T-helper 1 cell treated with Interleukin-12 subunit alpha and Interleukin-12 subunit beta and Interleukin-4 antibody, amounts not matched to agents 30 μg/mL and 1 μg/mL, for 36 hours (primary cell): ENCODE measurements around the gene RRBP1.

Experiments
- H3K27ac Mint-ChIP-seq: one replicate; pipeline ENCODE4 v1.8.0; 2021; ENCODE audit warnings: mild to moderate bottlenecking, mixed read lengths
- H3K27me3 Mint-ChIP-seq: one replicate; pipeline ENCODE4 v1.8.0; 2021; ENCODE audit warnings: low read depth, mixed read lengths
- H3K36me3 Mint-ChIP-seq: one replicate; pipeline ENCODE4 v1.8.0; 2021; ENCODE audit warnings: low read depth, mixed read lengths
- H3K4me1 Mint-ChIP-seq: one replicate; pipeline ENCODE4 v1.8.0; 2021; ENCODE audit warnings: low read depth, mixed read lengths
- H3K4me3 Mint-ChIP-seq: one replicate; pipeline ENCODE4 v1.8.0; 2021; ENCODE audit warnings: mild to moderate bottlenecking, moderate library complexity, mixed read lengths
- H3K9me3 Mint-ChIP-seq: one replicate; pipeline ENCODE4 v1.8.0; 2021; ENCODE audit warnings: mixed read lengths

RRBP1 gene

DNA sequence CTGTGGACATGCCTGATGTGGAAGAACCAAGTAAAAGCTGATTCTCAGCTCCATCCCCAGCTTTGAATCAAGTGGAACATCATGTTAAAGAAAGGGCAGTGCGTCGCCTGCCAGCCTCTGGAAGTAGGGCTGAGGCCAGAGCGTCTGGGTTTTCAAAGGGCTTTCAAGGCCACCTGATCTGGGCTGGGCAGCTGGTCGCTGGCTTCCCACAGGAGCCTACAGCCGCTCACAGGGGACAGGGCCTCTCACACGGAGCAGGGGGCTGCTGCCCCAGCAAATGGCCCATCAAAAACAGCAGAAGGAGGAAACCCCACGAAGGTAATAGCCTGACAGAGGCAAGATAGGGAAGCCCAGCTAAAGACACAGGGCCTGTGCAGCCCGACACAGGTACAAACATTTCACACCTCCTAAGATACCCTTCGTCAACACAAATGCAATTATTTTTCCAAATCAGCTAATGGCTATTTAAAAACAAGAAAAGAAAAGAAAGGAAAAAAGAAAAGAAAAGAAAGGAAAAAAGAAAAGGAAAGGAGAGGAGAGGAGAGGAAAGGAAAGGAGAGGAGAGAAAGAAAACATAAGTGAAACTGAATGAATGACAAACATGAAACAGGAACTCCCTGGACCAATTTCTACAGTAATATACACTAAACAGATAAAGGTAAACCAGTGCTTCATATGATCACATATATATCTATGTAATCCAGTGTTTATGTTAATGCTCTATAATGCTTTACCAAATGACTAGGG, 24.8 kb downstream of the RRBP1 start:
- no peak overlapping the region for H3K4me3 Mint-ChIP-seq
- H3K9me3 Mint-ChIP-seq = no peaks in the 10 kb centered on the region
- no peaks in the 10 kb centered on the region for H3K27me3 Mint-ChIP-seq
- H3K27ac Mint-ChIP-seq = no peak overlapping the region
- peaks cover 41% of the 10 kb centered on the region for H3K36me3 Mint-ChIP-seq
- peaks cover 23% of the 10 kb centered on the region for H3K4me1 Mint-ChIP-seq

GRCh38 chr20:17655865-17656479, 26.1 kb downstream of the RRBP1 start:
- Mint-ChIP-seq H3K4me1 (peaks cover 16% of the 10 kb centered on the region), H3K27ac (no peak overlapping the region), H3K4me3 (no peak overlapping the region), H3K9me3 (no peaks in the 10 kb centered on the region), H3K36me3 (peaks cover 40% of the 10 kb centered on the region), H3K27me3 (no peaks in the 10 kb centered on the region)

DNA sequence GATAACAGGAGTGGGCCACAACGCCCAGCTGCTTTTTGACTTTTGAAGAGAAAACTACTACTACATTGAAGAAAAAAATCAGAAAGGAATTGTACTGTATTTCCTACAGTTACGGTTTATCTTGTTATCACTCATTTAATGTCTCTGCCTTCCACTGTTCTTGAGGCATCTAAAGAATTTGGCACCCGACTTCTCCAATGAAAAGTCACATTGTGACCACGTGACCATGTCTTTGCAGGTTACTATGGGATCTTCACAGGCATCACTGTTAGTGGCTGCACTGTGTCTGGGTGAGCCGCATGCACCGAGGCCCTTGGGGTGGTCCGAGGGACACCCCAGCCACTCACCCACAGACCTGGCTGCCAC, 26.8 kb downstream of the RRBP1 start:
- Mint-ChIP-seq H3K9me3 (no peaks in the 10 kb centered on the region), H3K36me3 (peaks cover 34% of the 10 kb centered on the region), H3K27me3 (no peaks in the 10 kb centered on the region), H3K4me3 (no peak overlapping the region), H3K4me1 (peaks cover 11% of the 10 kb centered on the region), H3K27ac (no peak overlapping the region)

DNA sequence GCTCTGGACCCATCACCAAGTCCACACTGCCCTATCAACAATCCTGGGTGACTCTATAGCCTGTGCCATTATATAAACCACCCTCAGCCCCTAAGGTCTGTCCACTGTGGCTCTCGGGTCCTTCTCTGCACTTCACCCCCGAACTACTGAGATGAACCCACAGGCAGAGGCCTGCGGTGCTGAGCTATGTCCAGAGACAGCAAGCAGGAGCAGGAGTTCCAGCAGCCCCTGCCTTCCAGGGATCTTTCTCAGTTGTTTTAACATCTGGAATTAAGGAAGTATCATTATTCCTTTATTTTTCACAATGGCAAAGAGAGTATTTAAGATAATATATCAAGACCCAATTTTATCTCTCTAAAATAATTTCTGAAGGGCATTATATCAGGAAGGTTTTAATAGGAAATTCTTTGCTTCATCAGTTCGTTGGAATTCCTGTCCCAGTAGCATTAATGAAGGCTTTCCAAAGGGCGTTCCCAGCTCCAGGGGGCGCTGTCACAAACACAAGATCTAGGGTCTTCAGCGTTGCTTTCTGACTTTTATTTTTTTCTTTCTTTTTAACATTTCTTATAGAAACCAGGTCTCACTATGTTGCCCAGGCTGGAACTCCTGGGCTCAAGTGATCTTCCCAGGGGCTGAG, 27.3 kb downstream of the RRBP1 start:
- H3K36me3 Mint-ChIP-seq = peaks cover 29% of the 10 kb centered on the region
- H3K27me3 Mint-ChIP-seq = no peaks in the 10 kb centered on the region
- no peaks in the 10 kb centered on the region for H3K9me3 Mint-ChIP-seq
- H3K4me3 Mint-ChIP-seq = no peak overlapping the region
- H3K27ac Mint-ChIP-seq = no peak overlapping the region
- peaks cover 13% of the 10 kb centered on the region for H3K4me1 Mint-ChIP-seq

- Mint-ChIP-seq H3K4me3 (no peak overlapping the region), H3K27me3 (no peaks in the 10 kb centered on the region)
Observed at GRCh38 chr20:17653835-17654648, 28.0 kb downstream of the RRBP1 start.

DNA sequence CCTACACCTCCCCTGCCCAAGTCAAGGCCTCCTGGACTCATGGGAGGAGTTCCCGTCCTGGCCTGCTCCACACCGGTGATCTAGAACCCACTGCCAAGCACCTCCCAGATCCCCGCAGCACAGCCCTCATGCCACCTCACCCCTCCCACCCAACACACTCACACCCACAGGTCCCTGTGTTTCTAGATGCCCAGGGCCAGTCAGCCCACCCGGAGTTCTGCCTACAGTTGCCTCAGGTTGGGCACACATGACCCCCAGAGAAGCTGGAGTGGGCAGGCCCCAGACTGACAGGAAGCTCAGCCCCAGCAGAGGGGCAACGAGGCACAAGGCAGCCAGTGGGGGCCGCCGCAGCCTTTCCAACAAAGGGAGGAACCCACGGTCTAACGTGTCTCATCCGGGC, 29.6 kb downstream of the RRBP1 start:
- Mint-ChIP-seq H3K4me3 (no peak overlapping the region), H3K36me3 (peaks cover 11% of the 10 kb centered on the region), H3K9me3 (no peaks in the 10 kb centered on the region), H3K4me1 (peaks cover 12% of the 10 kb centered on the region), H3K27me3 (no peaks in the 10 kb centered on the region), H3K27ac (no peak overlapping the region)

More at GRCh38 chr20:17653835-17654648, 28.0 kb downstream of the RRBP1 start:
- Mint-ChIP-seq H3K36me3 (peaks cover 24% of the 10 kb centered on the region), H3K4me1 (peaks cover 15% of the 10 kb centered on the region), H3K9me3 (no peaks in the 10 kb centered on the region), H3K27ac (peak overlapping the region; percentile 26)

DNA sequence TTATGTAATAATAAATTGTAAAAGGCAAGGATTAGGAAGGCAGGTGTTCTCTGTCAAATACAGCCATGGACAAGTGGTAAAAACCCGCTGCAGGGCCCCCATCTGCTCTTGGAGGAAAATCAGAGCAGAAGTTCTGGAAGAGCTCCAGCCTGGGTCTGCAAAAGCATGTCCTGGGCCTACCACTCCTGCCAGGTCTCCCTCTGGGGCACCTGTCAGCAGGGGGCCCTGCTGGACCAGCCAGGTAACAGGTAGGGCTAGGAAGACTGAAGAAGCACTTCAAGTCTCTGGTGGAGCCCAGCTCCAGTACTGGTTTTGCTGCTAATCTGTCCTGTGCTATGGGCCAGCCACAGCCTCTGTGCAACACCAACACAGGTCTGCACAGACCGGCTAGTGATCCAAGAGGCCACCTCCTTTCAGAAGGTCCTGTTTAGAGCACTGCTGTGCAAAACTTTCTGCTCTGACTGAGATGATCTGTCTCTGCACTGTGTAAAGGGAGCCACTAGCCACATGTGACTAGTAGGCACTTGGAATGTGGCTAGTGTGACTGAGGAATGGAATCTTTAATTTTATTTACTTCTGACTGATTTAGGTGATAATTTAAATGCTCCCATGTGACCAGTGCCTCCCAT, 30.2 kb downstream of the RRBP1 start:
- Mint-ChIP-seq H3K4me1 (peaks cover 12% of the 10 kb centered on the region), H3K36me3 (peaks cover 7% of the 10 kb centered on the region), H3K27me3 (no peaks in the 10 kb centered on the region), H3K4me3 (no peak overlapping the region), H3K9me3 (no peaks in the 10 kb centered on the region), H3K27ac (no peak overlapping the region)

DNA sequence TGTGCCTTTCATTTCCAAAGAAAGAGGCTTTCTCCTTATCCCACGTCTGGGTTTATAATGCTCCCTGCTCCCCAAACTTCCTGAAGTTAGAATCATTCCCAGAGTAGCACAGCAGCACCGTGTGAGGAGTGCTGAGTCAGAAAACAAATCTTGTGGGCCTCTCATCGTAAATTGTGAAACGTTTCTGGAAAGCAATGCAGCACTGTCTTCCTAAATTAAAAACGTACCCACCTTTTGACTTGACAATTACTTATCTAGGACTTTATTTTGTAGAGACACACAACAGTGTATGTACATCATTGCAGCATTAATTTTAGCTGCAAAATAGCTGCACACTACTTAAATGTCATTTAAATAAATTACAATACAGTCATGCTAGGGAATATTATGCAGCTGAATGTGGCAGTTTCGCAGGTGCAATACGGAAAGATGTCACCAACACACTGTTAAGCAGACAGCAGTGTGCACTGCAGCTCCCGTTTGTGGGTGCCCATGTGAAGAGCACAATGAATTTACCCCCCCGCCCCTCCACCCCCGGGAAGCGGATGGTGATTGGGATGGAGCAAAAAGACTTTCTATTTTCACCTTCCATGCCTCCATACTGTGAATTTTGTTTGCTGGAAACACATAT, 30.8 kb downstream of the RRBP1 start:
- H3K4me3 Mint-ChIP-seq = no peak overlapping the region
- no peaks in the 10 kb centered on the region for H3K9me3 Mint-ChIP-seq
- peaks cover 12% of the 10 kb centered on the region for H3K4me1 Mint-ChIP-seq
- H3K27ac Mint-ChIP-seq = no peak overlapping the region
- H3K36me3 Mint-ChIP-seq = peaks cover 5% of the 10 kb centered on the region
- no peaks in the 10 kb centered on the region for H3K27me3 Mint-ChIP-seq

- Mint-ChIP-seq H3K4me1 (peaks cover 12% of the 10 kb centered on the region), H3K9me3 (no peaks in the 10 kb centered on the region), H3K36me3 (peaks cover 5% of the 10 kb centered on the region), H3K27ac (no peak overlapping the region), H3K27me3 (no peaks in the 10 kb centered on the region), H3K4me3 (no peak overlapping the region)
Observed at GRCh38 chr20:17650301-17651128, 31.5 kb downstream of the RRBP1 start.

- Mint-ChIP-seq H3K4me3 (no peak overlapping the region), H3K27ac (no peak overlapping the region), H3K4me1 (peaks cover 9% of the 10 kb centered on the region), H3K9me3 (no peaks in the 10 kb centered on the region), H3K27me3 (no peaks in the 10 kb centered on the region), H3K36me3 (peaks cover 1% of the 10 kb centered on the region)
Observed at GRCh38 chr20:17648791-17649730, 33.0 kb downstream of the RRBP1 start.

- Mint-ChIP-seq H3K36me3 (no peaks in the 10 kb centered on the region), H3K9me3 (no peaks in the 10 kb centered on the region), H3K27me3 (no peaks in the 10 kb centered on the region), H3K4me3 (no peak overlapping the region), H3K4me1 (peaks cover 8% of the 10 kb centered on the region), H3K27ac (no peak overlapping the region)
Observed at GRCh38 chr20:17648315-17648646, 33.8 kb downstream of the RRBP1 start.

- Mint-ChIP-seq H3K9me3 (no peaks in the 10 kb centered on the region), H3K4me3 (no peak overlapping the region), H3K27me3 (no peaks in the 10 kb centered on the region), H3K27ac (no peak overlapping the region), H3K36me3 (no peaks in the 10 kb centered on the region), H3K4me1 (peaks cover 8% of the 10 kb centered on the region)
Observed at GRCh38 chr20:17647391-17648314, 34.4 kb downstream of the RRBP1 start.
